CD14-positive monocyte (primary cell): Measurements from ENCODE around the gene AGPAT3. TPM values are rescaled to one million over a fixed set of nuclear protein-coding genes. Genes with fewer than 3 reads are reported as not detected.

Experiments
- DNase-seq, 3 donors: peaks; one replicate each; pipeline ENCODE4 v3.0.0-alpha.2; 2011 to 2022
- H2AFZ ChIP-seq: 2 replicates; pipeline ENCODE4 v1.6.0; 2012; ENCODE audit warnings: mild to moderate bottlenecking, low read depth, low read length, inconsistent platforms; ENCODE audit not compliant: insufficient read depth, poor library complexity, severe bottlenecking
- H3K27ac ChIP-seq, 2 donors: 1 replicate in 1 of 2; 2 replicates in 1 of 2; pipeline ENCODE4 v1.5.1; 2012 to 2013; ENCODE audit warnings: low read length in 2 of 2, control low read depth in 1 of 2, inconsistent platforms in 1 of 2, low read depth in 1 of 2, mild to moderate bottlenecking in 1 of 2
- H3K27me3 ChIP-seq, 2 donors: one replicate each; pipeline versions ENCODE4 v1.6.0 to v1.6.1; 2011 to 2013; ENCODE audit warnings: low read length in 2 of 2; ENCODE audit not compliant: control insufficient read depth in 2 of 2, insufficient read depth in 2 of 2
- H3K36me3 ChIP-seq, 2 donors: replicated peaks in 1 of 2; 1 replicate in 1 of 2; 2 replicates in 1 of 2; pipeline versions ENCODE4 v1.5.1 to v1.6.1; 2012 to 2013; ENCODE audit warnings: low read length in 2 of 2, control low read depth in 1 of 2, inconsistent platforms in 1 of 2, mild to moderate bottlenecking in 1 of 2; ENCODE audit not compliant: insufficient read depth in 2 of 2, control insufficient read depth in 1 of 2
- H3K4me1 ChIP-seq, 2 donors: 1 replicate in 1 of 2; 2 replicates in 1 of 2; pipeline versions ENCODE4 v1.5.1 to v1.6.1; 2012 to 2013; ENCODE audit warnings: low read length in 2 of 2, control low read depth in 1 of 2, inconsistent platforms in 1 of 2, mild to moderate bottlenecking in 1 of 2, moderate library complexity in 1 of 2; ENCODE audit not compliant: insufficient read depth in 2 of 2, control insufficient read depth in 1 of 2
- H3K4me2 ChIP-seq: replicated peaks from 2 replicates; pipeline ENCODE3; 2012; ENCODE audit warnings: low read length, moderate library complexity, mild to moderate bottlenecking; ENCODE audit not compliant: poor library complexity, severe bottlenecking; ENCODE audit errors: extremely low read depth
- H3K4me3 ChIP-seq, 3 experiments: fragments of 200-600 bp in 1 of 3; sonication (generic) in 1 of 3; replicated peaks in 1 of 3; 1 replicate in 2 of 3; 2 replicates in 1 of 3; pipeline ENCODE4 v1.5.1; 2011 to 2013; ENCODE audit warnings: low read length in 3 of 3, mild to moderate bottlenecking in 3 of 3, control low read depth in 2 of 3, low read depth in 2 of 3, inconsistent platforms in 1 of 3, moderate library complexity in 1 of 3
- H3K79me2 ChIP-seq: 2 replicates; pipeline ENCODE4 v1.6.0; 2012; ENCODE audit warnings: mild to moderate bottlenecking, control low read depth, inconsistent platforms, low read length, moderate library complexity; ENCODE audit not compliant: insufficient read depth
- H3K9ac ChIP-seq: 2 replicates; pipeline ENCODE4 v1.6.0; 2017; ENCODE audit warnings: low read length, mild to moderate bottlenecking; ENCODE audit not compliant: insufficient read depth, poor library complexity, severe bottlenecking
- H3K9me3 ChIP-seq, 2 donors: replicated peaks in 1 of 2; 1 replicate in 1 of 2; 2 replicates in 1 of 2; pipeline versions ENCODE4 v1.5.1 to v1.6.1; 2012 to 2013; ENCODE audit warnings: low read length in 2 of 2, control low read depth in 1 of 2; ENCODE audit not compliant: control insufficient read depth in 1 of 2, insufficient read depth in 1 of 2
- H4K20me1 ChIP-seq: 2 replicates; pipeline ENCODE4 v1.6.0; 2012; ENCODE audit warnings: mild to moderate bottlenecking, low read length, control low read depth, moderate library complexity; ENCODE audit not compliant: insufficient read depth
- H3K27ac Mint-ChIP-seq, 7 donors: one replicate each; pipeline ENCODE4 v1.8.0; 2020; ENCODE audit warnings: mild to moderate bottlenecking in 7 of 7, mixed read lengths in 7 of 7, moderate library complexity in 6 of 7, inconsistent platforms in 2 of 7
- H3K27me3 Mint-ChIP-seq, 3 donors: one replicate each; pipeline ENCODE4 v1.8.0; 2021 to 2022; ENCODE audit warnings: low read depth in 3 of 3, mild to moderate bottlenecking in 3 of 3, mixed read lengths in 3 of 3, moderate library complexity in 3 of 3, inconsistent platforms in 1 of 3
- H3K36me3 Mint-ChIP-seq, 2 donors: one replicate each; pipeline ENCODE4 v1.8.0; 2020; ENCODE audit warnings: mixed read lengths in 2 of 2, inconsistent platforms in 1 of 2, mild to moderate bottlenecking in 1 of 2
- H3K4me1 Mint-ChIP-seq: one replicate; pipeline ENCODE4 v1.8.0; 2020; ENCODE audit warnings: mild to moderate bottlenecking, mixed read lengths
- H3K4me3 Mint-ChIP-seq, 2 donors: one replicate each; pipeline ENCODE4 v1.8.0; 2020; ENCODE audit warnings: mild to moderate bottlenecking in 2 of 2, mixed read lengths in 2 of 2, moderate library complexity in 1 of 2
- H3K9me3 Mint-ChIP-seq, 7 donors: one replicate each; pipeline ENCODE4 v1.8.0; 2020 to 2022; ENCODE audit warnings: mixed read lengths in 7 of 7, mild to moderate bottlenecking in 6 of 7, moderate library complexity in 6 of 7, inconsistent platforms in 2 of 7
- CTCF ChIP-seq: fragments of 200-600 bp; IDR thresholded peaks from one replicate; pipeline ENCODE4 v1.8.0; 2022; ENCODE audit warnings: antibody characterized with exemption, mild to moderate bottlenecking
- WGBS: methylation state at CpG from one replicate; pipeline ENCODE4 v1.1.5; 2013; ENCODE audit warnings: missing lambda C conversion rate; ENCODE audit not compliant: insufficient coverage; 5-methylcytosine and 5-hydroxymethylcytosine counted together
- intact Hi-C, 2 donors: fragments of 100-400 bp; cut with micrococcal nuclease; formaldehyde crosslinking; loops; one replicate each; pipeline versions ENCODE4 v1.15.0 to v1.15.1; 2023
- polyA plus RNA-seq, 3 donors: library from polyadenylated mRNA; depleted of rRNA in 1 of 3; unstranded in 2 of 3; stranded (reverse) in 1 of 3; fragments of 300-500 nt in 2 of 3; fragments of >200 nt in 1 of 3; fragmentation: Illumina TruSeq in 2 of 3; gene quantifications; 1 replicate in 2 of 3; 2 replicates in 1 of 3; pipeline ENCODE4 v1.2.3, GENCODE V29; 2012 to 2021

AGPAT3 gene
- polyA plus RNA-seq, 3 donors, result 24.9 to 49.3 (median 26.2) TPM

DNA sequence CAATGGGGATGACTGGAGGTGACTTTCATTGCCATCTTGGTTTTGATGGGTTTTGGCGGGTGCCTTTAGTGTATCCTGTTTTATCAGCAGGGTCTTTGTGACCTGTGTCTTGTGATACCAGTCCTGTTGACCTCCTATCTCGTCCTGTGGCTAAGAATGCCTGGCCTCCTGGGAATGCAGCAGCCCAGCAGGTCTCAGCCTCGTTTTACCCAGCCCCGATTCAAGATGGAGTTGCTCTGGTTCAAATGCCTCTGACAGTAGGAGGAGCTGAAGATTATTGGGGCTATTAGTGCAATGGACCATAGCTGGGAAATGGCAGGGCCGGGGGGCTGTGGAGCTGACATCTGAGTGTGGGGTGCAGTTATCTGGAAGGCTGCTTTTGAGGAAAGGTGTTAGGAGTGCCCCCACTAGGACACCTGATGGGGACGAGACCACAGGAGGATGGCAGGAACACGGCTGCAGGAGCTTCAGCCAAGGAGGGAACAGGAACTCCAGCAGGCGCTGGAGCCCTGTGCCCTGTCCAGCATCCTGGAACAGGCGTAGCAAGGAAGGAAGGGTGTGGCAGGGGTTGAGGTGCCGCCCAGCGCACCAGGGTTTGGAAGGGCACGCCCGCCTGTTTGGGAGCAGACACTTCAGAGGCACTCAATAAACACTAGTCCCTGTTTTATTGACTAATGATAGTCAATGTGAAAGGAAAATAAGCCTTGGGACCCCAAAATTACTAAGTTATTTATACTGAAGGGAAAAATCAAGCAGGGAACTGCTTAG is 15.3 kb upstream of the AGPAT3 start:
- Histone ChIP-seq H3K27ac (peak overlapping the region in 1 of 2 donors; percentile 1), H3K36me3 (no peaks in the 10 kb centered on the region), H4K20me1 (no peaks in the 10 kb centered on the region), H2AFZ (no peak overlapping the region), H3K9me3 (peaks cover 0 to 14% of the 10 kb centered on the region in 2 donors), H3K79me2 (no peaks in the 10 kb centered on the region), H3K9ac (no peak overlapping the region), H3K27me3 (no peaks in the 10 kb centered on the region), H3K4me1 (peaks cover 29 to 30% of the 10 kb centered on the region in 2 donors), H3K4me3 (peak overlapping the region in 1 of 3 experiments; percentile 36), H3K4me2 (peak overlapping the region; percentile 56)
- H3K4me3 Mint-ChIP-seq, result peak overlapping the region in 1 of 2 donors; percentile 72
- peaks cover 3 to 7% of the 10 kb centered on the region in 2 donors for H3K36me3 Mint-ChIP-seq
- peak overlapping the region in 4 of 7 donors; percentile 33 to 80 (median 48) for H3K27ac Mint-ChIP-seq
- no peak for TF ChIP-seq CTCF
- H3K27me3 Mint-ChIP-seq, result peaks cover 0 to 6% (median 2%) of the 10 kb centered on the region in 3 donors
- peaks cover 11 to 20% (median 16%) of the 10 kb centered on the region in 7 donors for H3K9me3 Mint-ChIP-seq
- no peak for DNase-seq
- peaks cover 33% of the 10 kb centered on the region for H3K4me1 Mint-ChIP-seq
- 55% methylated on average over 11 of the region's 13 CpGs for WGBS
- intact Hi-C loops, result no loop called here

DNA sequence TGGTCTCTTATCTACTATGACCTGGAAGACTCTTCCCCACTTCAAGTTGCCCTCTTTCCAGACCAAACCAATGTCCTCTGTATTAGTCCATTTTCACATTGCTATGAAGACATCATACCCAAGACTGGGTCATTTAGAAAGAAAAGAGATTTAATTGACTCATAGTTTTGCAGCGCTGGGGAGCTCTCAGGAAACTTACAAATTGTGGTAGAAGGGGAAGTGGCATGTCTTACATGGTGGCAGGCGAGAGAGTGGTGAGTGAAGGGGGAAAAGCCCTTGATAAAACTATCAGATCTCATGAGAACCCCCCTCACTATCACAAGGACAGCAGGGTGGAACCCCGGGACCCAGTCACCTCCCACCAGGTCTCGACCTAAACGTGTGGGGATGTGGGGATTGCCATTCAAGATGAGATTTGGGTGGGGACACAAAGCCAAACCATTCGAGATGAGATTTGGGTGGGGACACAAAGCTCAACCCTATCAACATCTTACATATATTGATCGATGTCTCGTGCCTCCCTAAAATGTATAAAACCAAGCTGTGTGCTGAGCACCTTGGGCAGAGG is 14.2 kb upstream of the AGPAT3 start:
- Mint-ChIP-seq H3K36me3 (peaks cover 3 to 5% of the 10 kb centered on the region in 2 donors), H3K4me1 (peaks cover 44% of the 10 kb centered on the region), H3K27me3 (peaks cover 0 to 5% (median 2%) of the 10 kb centered on the region in 3 donors), H3K4me3 (no peak overlapping the region), H3K27ac (peak overlapping the region; percentile 37 to 81 (median 68)), H3K9me3 (peaks cover 11 to 20% (median 16%) of the 10 kb centered on the region in 7 donors)
- no peaks in the 10 kb centered on the region for H3K36me3 ChIP-seq
- no peak overlapping the region for H3K4me3 ChIP-seq
- H3K27ac ChIP-seq, result peak overlapping the region; percentile 26 to 35
- no peak for TF ChIP-seq CTCF
- DNase-seq, result peak; percentile 62 to 74 (median 63)
- no peak overlapping the region for H3K9ac ChIP-seq
- no peaks in the 10 kb centered on the region for H4K20me1 ChIP-seq
- H3K79me2 ChIP-seq, result no peaks in the 10 kb centered on the region
- no CpG with 5 or more reads among the region's 8 CpGs for WGBS
- H3K27me3 ChIP-seq, result no peaks in the 10 kb centered on the region
- H2AFZ ChIP-seq, result no peak overlapping the region
- no peak overlapping the region for H3K4me2 ChIP-seq
- peaks cover 0 to 14% of the 10 kb centered on the region in 2 donors for H3K9me3 ChIP-seq
- intact Hi-C loops, result no loop called here
- H3K4me1 ChIP-seq, result peaks cover 40 to 41% of the 10 kb centered on the region in 2 donors
